ENCODE data around the gene RITA1. TPM values are rescaled to one million over a fixed set of nuclear protein-coding genes. Genes with fewer than 3 reads are reported as not detected.

Gene RITA1
- total RNA-seq, 1 experiment from 2014 or later: 71.6 TPM

DNA sequence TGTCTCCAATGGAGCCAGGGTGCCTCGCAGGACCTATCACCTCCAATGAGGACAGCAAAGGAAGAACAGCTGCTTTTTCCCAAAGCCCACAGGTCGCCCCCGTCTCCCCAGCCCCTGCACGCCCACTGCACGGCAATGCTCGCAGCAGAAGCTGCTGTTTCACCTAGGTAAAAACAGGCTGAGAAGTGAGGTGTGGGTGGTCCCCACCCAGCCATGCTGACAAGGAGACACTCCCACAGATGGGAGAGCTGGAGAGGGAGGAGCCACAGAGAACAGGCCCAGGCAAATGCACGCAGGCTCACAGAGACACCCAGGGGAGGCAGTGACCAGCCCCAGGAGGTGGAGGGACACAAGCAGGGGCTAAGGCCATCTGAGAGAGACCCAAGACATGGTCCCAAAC lies 25.6 kb upstream of the RITA1 start:
- POLR2A ChIA-PET (ENCODE audit: unreplicated experiment): no interaction called here
- Histone ChIP-seq H3K4me2 (ENCODE audit: low read length) (no peak overlapping the region), H3K9me2 (replicated peaks; ENCODE audit: low read length) (no peaks in the 10 kb centered on the region), H3K27me3 (ENCODE audit: low read length) (no peaks in the 10 kb centered on the region), H3K4me3 (ENCODE audit: low read length) (no peak overlapping the region), H2AFZ (ENCODE audit: low read length) (no peak overlapping the region), H3F3A (ENCODE audit: low read length, unreplicated experiment) (no peaks in the 10 kb centered on the region), H3K9ac (ENCODE audit: low read length) (no peak overlapping the region), H3K36me3 (ENCODE audit: low read depth, low read length) (peaks cover 61% of the 10 kb centered on the region), H3K79me2 (ENCODE audit: low read length) (no peaks in the 10 kb centered on the region), H3K4me1 (ENCODE audit: insufficient read depth, low read length) (peaks cover 9% of the 10 kb centered on the region), H3K27ac (ENCODE audit: low read length) (no peak overlapping the region), H4K20me1 (ENCODE audit: low read length) (peaks cover 15% of the 10 kb centered on the region; the same call in 1 of the 2 replicates), H3K9me3 (ENCODE audit: low read length) (no peaks in the 10 kb centered on the region)
- CTCF ChIA-PET: no interaction called here
- TF ChIP-seq, protein P1, sequence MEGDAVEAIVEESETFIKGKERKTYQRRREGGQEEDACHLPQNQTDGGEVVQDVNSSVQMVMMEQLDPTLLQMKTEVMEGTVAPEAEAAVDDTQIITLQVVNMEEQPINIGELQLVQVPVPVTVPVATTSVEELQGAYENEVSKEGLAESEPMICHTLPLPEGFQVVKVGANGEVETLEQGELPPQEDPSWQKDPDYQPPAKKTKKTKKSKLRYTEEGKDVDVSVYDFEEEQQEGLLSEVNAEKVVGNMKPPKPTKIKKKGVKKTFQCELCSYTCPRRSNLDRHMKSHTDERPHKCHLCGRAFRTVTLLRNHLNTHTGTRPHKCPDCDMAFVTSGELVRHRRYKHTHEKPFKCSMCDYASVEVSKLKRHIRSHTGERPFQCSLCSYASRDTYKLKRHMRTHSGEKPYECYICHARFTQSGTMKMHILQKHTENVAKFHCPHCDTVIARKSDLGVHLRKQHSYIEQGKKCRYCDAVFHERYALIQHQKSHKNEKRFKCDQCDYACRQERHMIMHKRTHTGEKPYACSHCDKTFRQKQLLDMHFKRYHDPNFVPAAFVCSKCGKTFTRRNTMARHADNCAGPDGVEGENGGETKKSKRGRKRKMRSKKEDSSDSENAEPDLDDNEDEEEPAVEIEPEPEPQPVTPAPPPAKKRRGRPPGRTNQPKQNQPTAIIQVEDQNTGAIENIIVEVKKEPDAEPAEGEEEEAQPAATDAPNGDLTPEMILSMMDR (conservative IDR thresholded peaks at IDR 0.05; ENCODE audit: low read depth, low read length): no peak
- no peak for TF ChIP-seq EZH2 (IDR thresholded peaks at IDR 0.05; ENCODE audit: low read length, unreplicated experiment)
- no peak for TF ChIP-seq EZH2phosphoT487 (IDR thresholded peaks at IDR 0.05; ENCODE audit: borderline replicate concordance, low read length)
- DNase-seq (no peak), ATAC-seq (no peak)
- no TSS peak for BruUV-seq (replicated peaks)
- intact Hi-C loops (cut with micrococcal nuclease): loop anchor here (10.0 kb wide), 1 partner anchor 65 kb away; no protein-coding TSS in a partner anchor

DNA sequence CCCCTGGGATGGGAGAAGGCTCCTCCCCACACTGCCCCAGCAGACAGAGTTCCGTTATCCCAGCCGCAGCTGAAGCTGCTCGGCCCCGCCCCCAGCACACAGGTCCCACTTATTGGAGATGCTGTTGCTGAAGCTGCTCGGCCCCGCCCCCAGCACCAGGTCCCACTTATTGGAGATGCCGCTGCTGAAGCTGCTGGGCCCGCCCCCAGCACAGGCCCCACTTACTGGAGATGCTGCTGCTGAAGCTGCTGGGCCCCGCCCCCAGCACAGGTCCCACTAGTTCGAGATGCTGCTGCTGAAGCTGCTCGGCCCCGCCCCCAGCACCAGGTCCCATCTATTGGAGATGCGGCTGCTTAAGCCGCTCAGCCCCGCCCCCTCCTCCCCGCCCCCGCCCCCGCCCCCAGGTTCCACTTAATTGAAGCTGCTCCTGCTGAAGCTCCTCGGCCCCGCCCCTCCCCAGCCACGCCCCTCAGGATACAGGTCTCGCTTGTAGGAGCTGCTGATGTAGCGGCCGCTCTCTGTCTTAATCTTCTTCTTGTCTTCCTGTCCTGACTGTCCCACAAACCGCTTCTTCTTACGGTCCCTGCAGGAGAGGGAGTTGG lies 24.0 kb upstream of the RITA1 start:
- DNase-seq (peak; percentile 24), ATAC-seq (no peak)
- no peaks in the 10 kb centered on the region for H3K79me2 ChIP-seq (ENCODE audit: low read length)
- H3K27ac ChIP-seq (ENCODE audit: low read length): no peak overlapping the region
- TF ChIP-seq EZH2 (IDR thresholded peaks at IDR 0.05; ENCODE audit: low read length, unreplicated experiment): no peak
- TF ChIP-seq, protein P1 (conservative IDR thresholded peaks at IDR 0.05; ENCODE audit: low read depth, low read length): no peak
- TF ChIP-seq EZH2phosphoT487 (IDR thresholded peaks at IDR 0.05; ENCODE audit: borderline replicate concordance, low read length): no peak
- H2AFZ ChIP-seq (ENCODE audit: low read length): no peak overlapping the region
- peaks cover 9% of the 10 kb centered on the region for H3K4me1 ChIP-seq (ENCODE audit: insufficient read depth, low read length)
- H3K4me3 ChIP-seq (ENCODE audit: low read length): no peak overlapping the region
- ChIA-PET POLR2A (ENCODE audit: unreplicated experiment) (no interaction called here), CTCF (no interaction called here)
- no peaks in the 10 kb centered on the region for H3F3A ChIP-seq (ENCODE audit: low read length, unreplicated experiment)
- H3K9me3 ChIP-seq (ENCODE audit: low read length): no peaks in the 10 kb centered on the region
- H4K20me1 ChIP-seq (ENCODE audit: low read length): peaks cover 15% of the 10 kb centered on the region; the same call in 1 of the 2 replicates
- no peak overlapping the region for H3K4me2 ChIP-seq (ENCODE audit: low read length)
- no TSS peak for BruUV-seq (replicated peaks)
- intact Hi-C loops (cut with micrococcal nuclease): no loop called here
- no peak overlapping the region for H3K9ac ChIP-seq (ENCODE audit: low read length)
- no peaks in the 10 kb centered on the region for H3K9me2 ChIP-seq (replicated peaks; ENCODE audit: low read length)
- H3K36me3 ChIP-seq (ENCODE audit: low read depth, low read length): peaks cover 76% of the 10 kb centered on the region
- no peaks in the 10 kb centered on the region for H3K27me3 ChIP-seq (ENCODE audit: low read length)

All from PC-3 (cell line).